ENCODE results near the gene CCDC32.

Gene CCDC32

DNA sequence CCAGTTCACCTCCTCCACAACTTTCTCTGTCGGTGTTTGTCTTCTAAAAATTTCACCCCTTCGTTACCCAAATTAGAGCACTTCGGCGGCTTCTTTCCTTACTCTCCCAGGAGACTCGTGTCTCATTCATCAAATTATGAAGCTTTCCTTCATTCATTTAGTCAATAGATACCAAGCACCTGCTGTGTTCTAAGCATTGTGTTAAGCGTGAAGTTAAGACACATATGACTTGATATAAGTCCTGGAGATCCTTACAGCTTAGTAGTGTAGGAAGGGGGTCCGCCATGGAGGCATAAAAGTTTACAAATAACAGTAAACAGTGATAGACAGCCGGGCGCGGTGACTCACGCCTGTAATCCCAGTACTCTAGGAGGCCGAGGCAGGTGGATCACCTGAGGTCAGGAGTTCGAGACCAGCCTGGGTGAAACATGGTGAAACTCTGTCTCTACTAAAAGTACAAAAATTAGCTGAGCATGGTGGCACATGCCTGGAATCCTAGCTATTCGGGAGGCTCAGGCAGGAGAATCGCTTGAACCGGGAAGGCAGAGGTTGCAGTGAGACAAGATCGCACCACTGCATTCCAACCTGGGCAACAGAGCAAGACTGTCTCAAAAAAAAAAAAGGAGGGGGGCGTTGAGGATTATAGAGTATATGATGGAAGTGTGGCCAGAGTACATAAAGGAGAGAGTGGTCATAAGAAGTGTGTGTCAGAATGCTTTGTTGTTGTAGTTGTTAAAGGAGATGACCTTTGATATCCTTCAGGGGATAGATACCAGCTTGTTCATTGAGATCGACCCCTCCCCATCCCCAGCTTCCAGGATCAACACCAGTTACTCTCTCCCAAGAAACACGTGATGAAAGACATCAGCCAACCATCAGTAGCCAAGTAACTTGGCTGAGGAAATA lies 744 bp upstream of the CCDC32 start:
- DNase-seq = no peak

DNA sequence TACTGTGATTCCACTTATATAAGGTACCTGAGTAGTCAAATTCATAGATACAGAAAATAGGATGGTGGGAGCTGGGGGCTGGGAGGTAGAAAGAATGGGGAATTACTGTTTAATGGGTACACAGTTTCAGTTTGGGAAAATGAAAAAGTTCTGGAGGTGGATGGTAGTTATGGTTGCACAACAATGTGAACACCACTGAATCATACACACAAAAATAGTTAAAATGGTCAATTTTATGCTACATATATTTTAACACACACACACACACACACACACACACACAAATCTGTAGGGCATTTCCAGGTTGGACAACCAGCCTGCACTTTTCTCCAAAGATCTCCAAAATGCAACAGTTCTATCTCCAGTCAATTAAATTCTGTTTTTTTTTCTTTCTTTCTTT lies 1.4 kb downstream of the CCDC32 start:
- DNase-seq = no peak

GRCh38 chr15:40562691-40563090 lies 2.2 kb downstream of the CCDC32 start:
- no peak for DNase-seq

- peak; percentile 99 for DNase-seq
These were observed 5.7 kb downstream of the CCDC32 start for GRCh38 chr15:40558952-40559742.

DNA sequence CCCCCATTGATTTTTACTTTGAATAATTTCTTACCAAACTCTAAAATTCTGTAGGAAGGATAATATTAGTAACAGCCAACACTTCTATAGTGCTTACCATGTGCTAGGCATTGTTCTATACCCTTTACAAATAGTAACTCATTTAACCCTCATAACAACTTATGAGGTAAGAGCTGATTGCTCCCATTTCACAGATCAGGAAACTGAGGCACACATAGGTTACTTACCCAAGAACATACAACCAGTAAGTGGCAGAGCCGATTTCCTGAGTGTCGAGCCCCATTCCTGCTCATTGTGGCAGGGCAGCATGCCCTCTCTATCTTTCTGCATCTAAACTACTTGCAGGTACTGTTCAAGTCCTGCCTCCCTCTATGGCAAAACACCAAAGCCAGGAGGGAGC lies 9.0 kb downstream of the CCDC32 start:
- no peak for DNase-seq

- DNase-seq = no peak
These were observed 10.7 kb downstream of the CCDC32 start for GRCh38 chr15:40554161-40554525.

GRCh38 chr15:40550341-40551037 lies 14.4 kb downstream of the CCDC32 start:
- DNase-seq = no peak

- peak; percentile 26 for DNase-seq
These were observed 14.9 kb downstream of the CCDC32 start for GRCh38 chr15:40549894-40550293.

DNA sequence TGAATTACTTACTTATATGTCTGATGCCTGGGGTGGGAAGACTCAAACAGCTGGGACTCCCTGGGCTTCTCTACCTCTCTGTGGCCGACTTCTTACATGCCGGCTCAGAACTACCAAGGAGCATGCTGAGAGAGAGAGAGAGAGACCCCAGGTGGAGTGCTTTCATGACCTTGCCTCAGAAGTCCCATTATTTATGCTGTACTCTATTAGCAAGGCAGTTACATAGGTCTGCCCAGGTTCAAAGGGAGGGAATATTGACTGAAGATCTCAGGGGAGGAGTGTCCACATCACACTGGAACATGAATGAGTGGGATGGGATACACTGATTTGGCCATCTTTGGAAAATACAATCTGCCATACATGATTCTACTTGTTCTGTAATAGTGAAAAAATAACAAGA lies 16.2 kb downstream of the CCDC32 start:
- no peak for DNase-seq

- DNase-seq = no peak
These were observed 19.4 kb downstream of the CCDC32 start for GRCh38 chr15:40545457-40545856.

GRCh38 chr15:40543631-40544294 lies 21.1 kb downstream of the CCDC32 start:
- no peak for DNase-seq

- DNase-seq = no peak
These were observed 21.8 kb downstream of the CCDC32 start for GRCh38 chr15:40543082-40543481.

GRCh38 chr15:40538976-40539375 lies 25.9 kb downstream of the CCDC32 start:
- no peak for DNase-seq

DNA sequence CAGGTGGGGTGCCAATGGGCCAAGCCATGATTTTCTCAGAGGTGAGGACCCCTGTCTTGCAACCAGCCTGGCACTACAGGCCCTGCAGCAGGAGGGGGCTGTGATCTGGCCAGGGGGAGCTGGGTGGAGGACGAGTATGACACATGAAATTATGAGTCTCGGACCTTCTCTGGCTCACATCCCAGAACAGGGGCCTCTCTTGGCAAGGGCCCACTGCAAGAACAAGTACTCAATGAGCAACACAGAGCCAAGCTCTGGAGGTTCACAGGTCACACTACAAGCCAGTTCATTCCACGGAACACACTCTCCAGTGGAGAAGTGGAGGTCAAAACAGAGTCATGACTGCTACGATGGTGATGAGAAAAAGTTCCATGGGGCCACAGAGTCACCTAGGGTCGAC lies 28.3 kb downstream of the CCDC32 start:
- DNase-seq = no peak

DNA sequence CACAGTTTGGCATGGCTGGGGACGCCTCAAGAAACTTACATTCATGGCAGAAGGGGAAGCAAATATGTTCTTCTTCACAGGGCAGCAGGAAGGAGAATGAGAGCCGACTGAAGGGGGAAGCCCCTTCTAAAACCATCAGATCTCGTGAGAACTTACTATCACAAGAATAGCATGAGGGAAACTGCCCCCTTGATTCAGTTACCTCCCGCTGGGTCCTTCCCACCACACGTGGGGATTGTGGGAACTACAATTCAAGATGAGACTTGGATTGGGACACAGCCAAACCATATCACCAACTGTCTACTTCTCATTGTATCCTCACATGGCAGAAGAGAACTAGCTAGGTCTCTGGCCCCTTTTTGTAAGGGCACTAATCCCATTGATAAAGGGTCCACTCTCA lies 30.5 kb downstream of the CCDC32 start:
- no peak for DNase-seq

DNA sequence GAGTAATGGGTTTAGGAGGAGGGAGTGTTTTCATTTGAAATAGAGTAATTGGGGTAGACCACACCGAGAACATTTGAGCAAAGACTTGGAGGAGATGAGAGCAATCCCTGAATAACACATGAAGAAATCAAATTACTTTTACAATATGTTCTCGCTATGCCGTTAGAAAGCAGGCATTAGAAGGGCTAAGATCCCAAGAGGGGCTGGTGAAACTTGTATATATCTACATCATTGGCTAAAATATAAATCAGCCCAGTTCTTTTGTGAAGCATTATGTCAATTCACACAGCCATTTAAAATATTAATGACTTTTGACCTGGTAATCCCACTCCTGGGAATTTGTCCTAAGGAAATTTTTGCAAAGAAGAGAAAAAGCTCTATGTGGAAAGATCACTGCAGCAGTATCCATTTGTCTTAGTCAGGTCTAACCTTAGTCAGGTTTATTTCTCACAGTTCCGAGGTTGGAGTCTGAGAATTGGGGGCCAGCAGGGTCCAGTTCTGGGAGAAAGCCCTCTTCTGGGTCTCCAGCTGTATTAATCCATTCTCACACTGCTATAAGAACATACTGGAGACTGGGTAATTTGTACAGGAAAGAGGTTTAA lies 31.0 kb downstream of the CCDC32 start:
- DNase-seq = no peak

DNA sequence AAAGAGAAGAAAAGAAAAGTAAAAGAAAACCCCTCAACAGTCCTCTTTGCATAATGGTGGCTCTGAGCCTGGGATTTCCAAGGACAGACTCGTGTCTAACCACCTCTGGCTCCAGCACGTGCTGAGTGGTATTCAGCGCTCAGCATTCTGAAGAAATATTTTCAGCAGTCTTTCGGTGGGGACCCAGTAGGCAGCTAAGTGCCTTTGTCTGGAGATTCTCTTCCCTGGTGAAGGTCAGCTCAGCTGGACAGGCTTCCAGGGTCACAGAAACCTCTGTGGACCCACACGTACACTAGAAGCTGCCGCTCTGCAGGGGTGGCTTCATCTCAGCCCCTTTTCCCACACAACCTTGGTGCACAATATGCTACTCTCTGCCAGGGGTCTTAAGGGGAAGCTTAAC lies 36.0 kb downstream of the CCDC32 start:
- DNase-seq = no peak

DNA sequence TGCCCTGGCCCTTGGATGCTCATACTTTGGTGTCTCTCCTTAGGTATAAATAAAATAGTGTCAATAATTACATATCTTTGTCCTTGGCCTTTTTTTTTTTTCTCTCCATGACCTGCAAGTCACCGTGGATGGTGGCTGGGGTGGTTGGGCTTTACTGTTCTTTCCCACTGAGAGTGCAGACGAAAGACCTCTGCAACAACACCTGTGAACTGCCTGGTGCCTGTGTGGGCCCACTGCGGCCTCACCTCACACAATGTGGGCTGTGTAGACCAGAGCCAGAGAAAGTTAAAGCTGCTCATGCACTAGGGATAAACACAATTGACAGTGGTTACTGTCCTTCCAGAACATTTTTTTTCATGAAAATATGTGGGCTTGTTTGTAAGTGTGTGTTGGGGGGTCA lies 39.0 kb downstream of the CCDC32 start:
- no peak for DNase-seq

DNA sequence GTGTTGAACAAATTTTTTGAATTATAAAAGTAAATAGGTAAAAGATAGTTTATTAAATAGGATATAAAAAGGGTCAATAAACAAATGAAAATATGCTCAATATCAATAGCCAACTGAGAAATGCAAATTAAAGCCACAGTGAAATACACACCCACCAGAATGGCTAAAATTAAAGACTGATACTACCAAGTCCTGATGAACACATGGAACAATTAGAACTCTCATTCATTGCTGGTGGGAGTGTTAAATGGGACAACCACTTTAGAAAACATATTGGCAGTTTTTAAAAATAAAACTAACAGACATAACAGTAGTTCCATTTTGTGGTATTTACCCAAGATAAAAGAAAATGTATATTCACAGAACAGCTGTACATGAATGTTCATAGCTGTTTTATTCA lies 41.2 kb downstream of the CCDC32 start:
- no peak for DNase-seq

DNA sequence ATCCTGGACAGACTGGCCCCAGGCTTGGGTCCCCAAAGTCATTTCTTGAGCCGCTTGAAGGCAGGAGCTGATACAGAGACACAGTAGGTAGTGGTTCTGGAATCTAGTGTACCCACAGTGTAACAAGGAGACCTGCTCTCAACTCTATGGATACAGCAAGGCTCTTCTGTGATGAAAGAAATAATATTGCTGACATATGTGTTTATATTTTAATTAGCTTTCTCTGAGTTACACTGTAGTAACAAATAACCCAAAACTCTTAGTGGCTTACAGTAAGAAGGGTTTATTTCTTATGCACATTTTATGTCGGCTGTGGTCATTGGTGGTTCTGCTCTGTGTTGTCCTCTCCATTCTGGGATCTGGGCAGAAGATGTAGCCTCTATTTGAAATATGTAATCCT lies 48.5 kb downstream of the CCDC32 start:
- no peak for DNase-seq

DNA sequence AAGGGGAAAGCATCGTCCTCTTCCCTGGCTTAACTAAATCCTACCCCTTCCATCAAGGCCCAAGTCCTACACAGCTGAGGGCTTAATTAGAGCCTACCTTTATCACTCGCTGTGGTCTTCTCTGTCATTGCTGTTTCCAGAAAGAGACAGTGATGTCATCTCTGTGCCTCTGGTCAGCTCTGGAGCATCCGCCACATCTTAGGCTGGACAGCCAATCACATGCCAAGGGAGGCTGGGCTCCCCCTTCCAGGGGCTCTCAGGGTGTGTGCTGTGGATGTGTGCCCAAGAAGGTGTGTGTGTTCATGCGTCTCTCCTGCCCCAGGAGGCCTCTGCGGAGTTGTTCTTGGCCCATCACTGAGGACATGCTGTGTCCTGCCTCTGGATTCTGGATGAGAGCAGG lies 51.2 kb downstream of the CCDC32 start:
- no peak for DNase-seq

GRCh38 chr15:40512440-40512839 lies 52.4 kb downstream of the CCDC32 start:
- DNase-seq = no peak

Measured in hematopoietic multipotent progenitor cell treated with erythropoietin and hydrocortisone succinate and interleukin-3 and kit ligand, for 8 days (in vitro differentiated cells).